ENCODE measurements around the gene SCP2. TPM values are rescaled to one million over a fixed set of nuclear protein-coding genes. Genes with fewer than 3 reads are reported as not detected.

Gene SCP2
- total RNA-seq, 1 experiment from 2014 or later: 97.5 TPM

DNA sequence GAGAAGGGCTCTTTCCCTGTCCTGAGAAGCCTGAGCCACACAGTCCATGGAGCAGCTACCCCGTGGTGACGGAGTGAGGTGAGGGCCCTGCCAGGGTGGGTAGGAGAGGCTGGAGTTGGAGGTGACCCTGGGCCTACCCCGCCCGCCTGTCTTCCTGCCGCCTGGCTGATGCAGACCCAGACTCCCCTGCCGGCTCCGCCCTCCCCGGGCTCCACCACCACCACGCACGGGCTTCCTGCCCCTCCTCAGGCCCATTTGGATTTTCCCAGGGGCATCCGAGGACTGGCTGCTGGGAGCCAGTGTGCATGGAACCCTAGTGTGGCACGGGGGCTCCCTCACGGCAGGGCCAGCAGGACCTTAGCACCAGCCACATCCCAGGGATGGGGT, 167.4 kb downstream of the SCP2 start:
- no peak for ATAC-seq
- CTCF ChIA-PET: no interaction called here

More for the DNA sequence above, 167.4 kb downstream of the SCP2 start:
- POLR2A ChIA-PET (ENCODE audit: unreplicated experiment): no interaction called here
- H2AFZ ChIP-seq (ENCODE audit: low read length): no peak overlapping the region
- H3K9me2 ChIP-seq (replicated peaks; ENCODE audit: low read length): no peaks in the 10 kb centered on the region
- no peak overlapping the region for H3K9ac ChIP-seq (ENCODE audit: low read length)
- no peak for TF ChIP-seq EZH2phosphoT487 (IDR thresholded peaks at IDR 0.05; ENCODE audit: borderline replicate concordance, low read length)
- TF ChIP-seq, protein P1, sequence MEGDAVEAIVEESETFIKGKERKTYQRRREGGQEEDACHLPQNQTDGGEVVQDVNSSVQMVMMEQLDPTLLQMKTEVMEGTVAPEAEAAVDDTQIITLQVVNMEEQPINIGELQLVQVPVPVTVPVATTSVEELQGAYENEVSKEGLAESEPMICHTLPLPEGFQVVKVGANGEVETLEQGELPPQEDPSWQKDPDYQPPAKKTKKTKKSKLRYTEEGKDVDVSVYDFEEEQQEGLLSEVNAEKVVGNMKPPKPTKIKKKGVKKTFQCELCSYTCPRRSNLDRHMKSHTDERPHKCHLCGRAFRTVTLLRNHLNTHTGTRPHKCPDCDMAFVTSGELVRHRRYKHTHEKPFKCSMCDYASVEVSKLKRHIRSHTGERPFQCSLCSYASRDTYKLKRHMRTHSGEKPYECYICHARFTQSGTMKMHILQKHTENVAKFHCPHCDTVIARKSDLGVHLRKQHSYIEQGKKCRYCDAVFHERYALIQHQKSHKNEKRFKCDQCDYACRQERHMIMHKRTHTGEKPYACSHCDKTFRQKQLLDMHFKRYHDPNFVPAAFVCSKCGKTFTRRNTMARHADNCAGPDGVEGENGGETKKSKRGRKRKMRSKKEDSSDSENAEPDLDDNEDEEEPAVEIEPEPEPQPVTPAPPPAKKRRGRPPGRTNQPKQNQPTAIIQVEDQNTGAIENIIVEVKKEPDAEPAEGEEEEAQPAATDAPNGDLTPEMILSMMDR (conservative IDR thresholded peaks at IDR 0.05; ENCODE audit: low read depth, low read length): no peak
- no peak for TF ChIP-seq EZH2 (IDR thresholded peaks at IDR 0.05; ENCODE audit: low read length, unreplicated experiment)
- H3K27ac ChIP-seq (ENCODE audit: low read length): no peak overlapping the region
- H3K4me1 ChIP-seq (ENCODE audit: insufficient read depth, low read length): peaks cover 5% of the 10 kb centered on the region; the same call in 1 of the 2 replicates
- DNase-seq: no peak
- H4K20me1 ChIP-seq (ENCODE audit: low read length): no peaks in the 10 kb centered on the region
- no peaks in the 10 kb centered on the region for H3K9me3 ChIP-seq (ENCODE audit: low read length)
- H3K27me3 ChIP-seq (ENCODE audit: low read length): no peaks in the 10 kb centered on the region
- H3K4me2 ChIP-seq (ENCODE audit: low read length): no peak overlapping the region
- H3K36me3 ChIP-seq (ENCODE audit: low read depth, low read length): no peaks in the 10 kb centered on the region
- intact Hi-C loops (cut with micrococcal nuclease): no loop called here
- no peak overlapping the region for H3K4me3 ChIP-seq (ENCODE audit: low read length)
- BruUV-seq (replicated peaks): no TSS peak
- H3F3A ChIP-seq (ENCODE audit: low read length, unreplicated experiment): no peaks in the 10 kb centered on the region
- H3K79me2 ChIP-seq (ENCODE audit: low read length): no peaks in the 10 kb centered on the region

Small RNA genes within 50 kb of the gene (microRNA-seq; reads per million reads assigned to microRNA genes)
- gene MIR1273F (ENCODE audit: unreplicated experiment): not detected
- gene MIR1273G (ENCODE audit: unreplicated experiment): not detected
- not detected for gene MIR5095 (ENCODE audit: unreplicated experiment)

Other genes with a start within 250 kb of the SCP2 start
- 13.0 and 17.6 TPM in 2 replicates for gene COA7, start 228.9 kb upstream of the SCP2 start, total RNA-seq (2014; rRNA removed)
- 19.8 and 23.4 TPM in 2 replicates for gene ZYG11B, start 200.8 kb upstream of the SCP2 start, total RNA-seq (2014; rRNA removed)
- gene ZYG11A, start 84.5 kb upstream of the SCP2 start, total RNA-seq (2014; rRNA removed): 0.40 and 0.47 TPM in 2 replicates
- 112 and 124 TPM in 2 replicates for gene ECHDC2, start 5.5 kb upstream of the SCP2 start, total RNA-seq (2014; rRNA removed)
- gene PODN, start 134.9 kb downstream of the SCP2 start, total RNA-seq (2014; rRNA removed): not detected in 2 replicates
- 0.23 and 0.26 TPM in 2 replicates for gene SLC1A7, start 215.4 kb downstream of the SCP2 start, total RNA-seq (2014; rRNA removed)

All from PC-3 (cell line).